ENCODE data around the gene FSTL1.

- TF ChIP-seq CTCF (IDR thresholded peaks at IDR 0.05; ENCODE audit: insufficient read depth, low read length) (no peak), GABPA (IDR thresholded peaks at IDR 0.05; ENCODE audit: low read depth) (no peak)
Observed at GRCh38 chr3:120449701-120450599, 842 bp downstream of the FSTL1 start.
